ENCODE results near the gene LSS.

- TF ChIP-seq CTCF (IDR thresholded peaks at IDR 0.05; ENCODE audit: insufficient read depth, low read depth, low read length) = no peak
- TF ChIP-seq EZH2 (IDR thresholded peaks at IDR 0.05; ENCODE audit: insufficient read depth, low read length) = no peak
Observed at GRCh38 chr21:46160657-46160906, 68.0 kb downstream of the LSS start.

All from astrocyte (in vitro differentiated cells and primary cell).